NCI-H1105 (cell line): Measurements from ENCODE around the gene DECR2.
"Not testable (repeated sequence)": the region's sequence is repeated elsewhere in the genome, so short reads cannot be mapped to it uniquely, and the experiment has no call there.

Experiments used
- DNase-seq: peaks from one replicate; lab custom pipeline; 2025; lab: John Stamatoyannopoulos, UW

DECR2 gene

DNA sequence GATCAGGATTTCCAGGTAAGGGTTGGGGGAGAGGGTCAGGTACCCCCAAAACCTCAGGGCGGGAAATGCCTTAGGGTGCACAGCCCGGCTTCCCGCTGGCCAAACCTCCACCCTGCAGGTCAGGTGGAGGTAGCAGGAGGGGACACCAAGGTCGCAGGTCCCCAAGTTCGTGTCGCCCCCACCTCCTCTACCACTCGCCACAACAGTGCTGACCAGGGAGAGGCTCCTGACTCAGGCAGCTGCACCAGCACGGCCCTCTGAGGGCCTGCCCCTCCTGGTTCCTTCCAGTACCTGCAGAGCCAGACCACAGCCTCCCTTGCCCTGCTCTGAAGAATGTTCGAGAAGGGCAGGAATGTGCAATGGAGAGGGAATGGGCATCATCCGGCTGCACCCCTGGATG, 35.2 kb upstream of the DECR2 start:
- no peak for DNase-seq

DNA sequence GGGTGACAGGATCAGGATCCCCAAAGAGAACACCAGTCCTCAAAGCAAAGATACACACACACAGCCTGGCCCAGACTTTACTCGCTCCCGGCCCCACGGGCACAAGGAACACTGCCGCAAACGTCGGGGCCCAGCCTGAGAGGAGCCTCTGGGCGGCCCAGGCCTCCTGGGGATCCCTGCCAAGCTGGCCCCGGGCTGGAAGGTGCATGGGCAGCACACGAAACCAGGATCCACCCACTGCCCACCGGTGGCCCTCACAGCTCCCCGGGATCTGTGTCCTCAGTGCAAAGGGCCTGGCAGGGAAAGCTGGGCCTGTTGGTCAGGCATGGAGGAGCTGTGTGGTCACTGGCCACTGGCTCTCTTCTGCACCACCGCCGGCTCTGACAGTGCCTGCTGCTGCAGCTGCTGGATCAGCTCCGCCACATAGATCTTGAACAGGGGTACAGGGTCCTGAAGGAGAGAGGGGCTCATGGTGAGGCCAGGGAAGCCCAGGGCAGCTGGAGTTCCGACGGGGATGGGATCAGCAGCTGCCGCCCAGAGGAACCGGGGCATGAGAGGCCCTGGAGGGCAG, 34.3 kb upstream of the DECR2 start:
- DNase-seq = no peak

DNA sequence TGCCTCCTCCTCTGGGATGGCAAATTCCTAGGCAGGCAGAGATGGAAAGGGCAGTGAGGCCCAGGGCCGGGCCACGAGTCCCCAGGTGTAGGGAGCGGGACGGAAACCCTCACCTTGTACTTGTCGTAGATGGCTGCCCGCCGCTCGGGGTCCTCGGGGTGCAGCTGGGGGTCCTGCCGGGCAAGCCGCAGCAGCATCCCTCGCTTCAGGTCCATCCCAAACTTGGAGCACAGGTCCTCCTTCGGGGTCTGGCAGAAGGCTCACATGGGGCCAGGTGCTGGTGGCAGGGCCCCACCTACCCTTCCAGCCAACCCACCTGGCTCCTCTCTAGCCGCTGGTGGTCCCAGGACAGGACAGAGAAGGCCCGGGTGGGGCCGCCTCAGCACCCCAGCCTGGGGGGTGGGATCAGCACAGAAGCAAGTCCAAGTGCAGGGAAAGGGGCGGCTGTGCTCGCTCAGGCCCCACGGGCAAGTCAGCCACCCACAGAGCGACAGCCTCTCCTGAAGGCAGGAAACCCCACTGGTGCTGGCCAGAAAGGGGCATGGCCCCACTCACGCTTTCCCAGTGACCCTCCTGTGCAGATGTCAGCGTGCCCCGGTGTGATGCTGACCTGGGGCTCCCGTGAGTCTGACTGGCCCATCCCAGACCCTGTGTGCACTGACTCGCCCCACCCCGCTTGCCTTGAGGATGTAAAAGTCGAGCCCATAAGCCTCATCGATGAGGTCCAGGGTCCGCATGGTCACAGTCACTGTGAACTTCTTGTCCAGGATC, 33.1 kb upstream of the DECR2 start:
- DNase-seq = no peak

DNA sequence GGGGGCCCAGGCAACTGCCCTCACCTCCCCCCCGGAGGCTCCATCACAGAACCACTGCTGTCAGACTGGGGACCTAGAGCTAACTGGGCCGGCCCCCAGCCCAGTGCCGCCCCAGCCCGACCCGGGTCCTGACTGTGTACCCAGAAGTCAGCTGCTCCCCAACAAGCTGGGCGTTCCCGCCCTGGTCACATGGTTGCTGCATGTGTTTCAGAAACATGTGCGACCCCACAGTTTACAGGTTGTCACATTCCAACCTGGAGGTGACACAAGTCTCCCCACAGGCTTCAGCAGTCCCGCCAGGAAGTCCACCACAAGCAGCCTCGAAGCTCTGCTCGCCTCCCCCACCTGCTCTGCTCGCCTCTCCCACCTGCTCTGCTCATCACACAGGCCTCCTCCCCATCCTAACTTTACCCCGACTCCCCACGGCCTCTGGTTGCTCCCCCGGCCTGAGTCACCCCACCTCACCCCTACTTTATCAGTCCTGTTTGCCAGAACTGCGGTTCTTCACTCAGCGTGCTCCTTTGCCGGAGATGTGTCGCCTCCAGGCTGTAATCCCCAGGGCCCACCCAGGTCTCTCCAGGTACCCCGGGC, 32.3 kb upstream of the DECR2 start:
- no peak for DNase-seq

DNA sequence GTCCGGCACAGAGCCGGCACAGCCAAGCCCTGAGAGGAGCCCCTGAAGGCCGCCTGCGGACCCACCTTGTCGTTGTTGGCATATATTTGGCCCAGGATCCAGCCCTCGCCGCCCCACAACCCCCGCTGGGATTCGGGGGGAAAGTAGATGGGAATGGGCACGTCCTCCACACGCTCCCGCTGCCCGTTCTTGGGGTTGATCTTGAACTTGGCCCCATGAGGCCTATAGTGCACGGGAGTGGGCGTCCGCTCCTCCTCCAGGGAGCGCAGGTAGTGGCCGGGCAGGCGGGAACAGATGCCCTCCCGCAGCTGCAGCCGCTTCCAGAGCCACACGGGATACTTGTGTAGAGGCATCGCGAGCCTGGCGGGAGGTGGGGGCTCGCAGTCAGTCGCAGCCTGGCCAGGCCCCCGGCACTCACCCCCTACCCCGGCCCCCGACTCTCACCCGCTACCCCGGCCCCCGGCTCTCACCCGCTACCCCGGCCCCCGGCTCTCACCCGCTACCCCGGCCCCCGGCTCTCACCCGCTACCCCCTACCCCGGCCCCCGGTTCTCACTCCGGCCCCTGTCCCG, 31.7 kb upstream of the DECR2 start:
- DNase-seq = no peak

DNA sequence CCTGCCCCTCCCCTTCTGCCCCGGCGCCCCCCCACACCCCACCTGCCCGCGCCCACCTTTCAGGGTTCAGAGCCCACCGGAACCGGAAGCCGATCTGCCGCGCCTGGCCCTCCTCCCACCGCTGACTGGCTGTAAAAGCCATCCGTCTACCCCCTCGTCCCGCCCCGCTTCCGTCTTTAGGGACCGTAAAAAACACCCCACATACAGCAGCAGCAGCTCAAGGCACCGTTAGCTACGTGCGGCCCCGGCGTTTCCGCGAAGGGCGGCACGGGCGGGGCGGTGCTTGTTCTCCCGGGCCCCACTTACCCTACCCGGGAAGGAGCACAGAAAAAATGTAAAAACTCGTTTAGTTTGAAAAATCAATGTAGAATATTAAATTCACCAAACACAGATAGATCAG, 31.2 kb upstream of the DECR2 start, which contains the start of gene MRPL28:
Gene MRPL28, minus strand, starts transcription at position 96 of the 400 bp plus-strand sequence. CDS start 320 bp downstream, outside the sequence.
- peak; percentile 74 for DNase-seq

DNA sequence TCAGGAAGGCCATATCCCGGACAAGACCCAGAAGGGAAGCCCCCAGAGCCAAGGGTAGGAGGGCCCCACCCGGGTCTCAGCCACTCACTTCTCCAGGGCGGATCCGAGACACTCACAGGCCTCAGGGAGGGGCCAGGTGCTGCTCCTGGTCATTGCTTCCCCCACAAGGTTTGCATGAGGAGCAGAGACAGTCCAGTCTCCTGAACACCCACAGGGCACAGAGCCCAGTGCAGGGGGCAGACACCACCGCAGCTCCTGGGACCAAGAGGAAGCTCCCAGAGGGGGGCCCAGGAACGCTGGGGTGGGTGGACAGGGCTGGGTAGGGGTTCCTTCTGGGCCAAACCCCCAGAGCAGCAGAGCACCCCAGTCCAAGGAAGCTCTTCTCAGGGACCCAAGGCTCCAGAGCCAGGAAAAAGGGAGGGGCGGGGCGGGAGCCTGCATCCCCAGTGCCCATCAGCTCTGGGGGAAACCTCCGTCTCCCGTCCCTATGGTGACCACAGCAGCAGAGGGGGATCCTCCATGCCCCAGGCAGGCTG, 30.6 kb upstream of the DECR2 start:
- no peak for DNase-seq

DNA sequence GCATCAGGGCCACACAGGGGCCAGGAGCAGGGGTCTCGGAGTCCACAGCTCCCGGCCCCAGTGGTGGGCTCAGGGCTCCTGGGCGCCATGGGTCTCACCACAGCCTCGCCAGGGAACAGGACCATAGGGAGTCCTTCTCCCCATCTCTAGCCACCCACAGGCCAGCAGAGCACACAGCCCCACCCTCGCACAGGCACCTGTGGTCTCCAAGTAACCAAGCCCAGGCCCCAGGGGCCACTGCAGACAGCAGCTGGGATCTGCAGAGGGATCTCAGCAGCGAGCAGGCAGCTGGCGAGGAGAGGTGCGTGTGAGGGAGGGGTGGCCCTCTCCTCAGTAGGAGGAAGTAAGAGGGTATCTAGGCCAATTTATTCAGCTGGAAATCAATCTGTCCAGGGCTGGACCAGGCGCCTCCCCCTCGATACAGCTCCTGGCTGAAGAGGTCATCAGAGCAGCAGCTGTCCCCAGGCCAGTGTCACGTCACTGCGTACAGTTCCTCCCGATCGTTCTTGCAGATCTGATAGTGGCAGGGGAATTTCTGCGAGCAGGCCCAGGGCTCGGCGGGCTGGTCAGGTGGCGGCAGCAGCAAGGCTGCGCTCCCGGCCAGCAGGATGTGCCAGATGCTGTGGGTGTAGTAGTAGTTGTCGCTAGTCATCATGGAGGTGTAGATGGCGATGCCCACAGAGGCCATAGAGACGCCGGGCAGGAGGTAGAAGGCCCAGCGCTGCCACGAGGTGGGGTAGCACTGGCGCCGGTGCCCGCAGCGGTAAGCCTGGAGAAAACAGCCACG, 30.0 kb upstream of the DECR2 start:
- DNase-seq = no peak

DNA sequence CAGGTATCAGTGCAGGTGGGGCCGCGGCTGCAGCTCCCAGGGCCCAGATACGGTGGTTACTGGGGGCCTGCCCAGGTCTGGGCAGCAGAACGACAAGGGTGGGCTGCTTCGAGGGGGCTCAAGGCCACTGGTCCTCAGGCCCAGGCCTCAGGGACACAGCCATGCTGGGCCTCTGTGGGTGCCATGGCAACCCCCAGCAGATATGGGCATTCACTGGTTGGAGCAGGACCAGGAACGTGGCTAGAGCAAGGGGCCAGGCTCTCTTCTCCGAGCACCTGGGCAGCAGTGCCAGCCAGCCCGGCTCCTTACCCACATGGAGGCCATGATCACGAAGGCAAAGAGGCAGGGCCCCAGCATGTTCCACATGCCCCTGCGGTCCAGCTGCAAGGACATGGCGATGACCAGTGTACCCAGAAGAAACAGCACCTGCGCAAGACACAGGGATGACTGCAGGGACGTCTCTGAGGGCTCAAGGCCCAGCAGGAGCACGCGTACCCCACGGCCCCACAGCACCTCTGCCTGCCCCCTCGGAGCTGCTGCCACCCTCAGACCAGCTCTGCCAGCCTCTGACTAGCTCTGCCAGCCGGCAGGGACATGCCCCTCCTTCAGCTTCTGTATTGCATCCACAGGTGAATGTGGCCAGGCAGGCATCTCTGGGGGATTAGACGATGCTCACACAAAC, 29.2 kb upstream of the DECR2 start:
- DNase-seq = no peak

DNA sequence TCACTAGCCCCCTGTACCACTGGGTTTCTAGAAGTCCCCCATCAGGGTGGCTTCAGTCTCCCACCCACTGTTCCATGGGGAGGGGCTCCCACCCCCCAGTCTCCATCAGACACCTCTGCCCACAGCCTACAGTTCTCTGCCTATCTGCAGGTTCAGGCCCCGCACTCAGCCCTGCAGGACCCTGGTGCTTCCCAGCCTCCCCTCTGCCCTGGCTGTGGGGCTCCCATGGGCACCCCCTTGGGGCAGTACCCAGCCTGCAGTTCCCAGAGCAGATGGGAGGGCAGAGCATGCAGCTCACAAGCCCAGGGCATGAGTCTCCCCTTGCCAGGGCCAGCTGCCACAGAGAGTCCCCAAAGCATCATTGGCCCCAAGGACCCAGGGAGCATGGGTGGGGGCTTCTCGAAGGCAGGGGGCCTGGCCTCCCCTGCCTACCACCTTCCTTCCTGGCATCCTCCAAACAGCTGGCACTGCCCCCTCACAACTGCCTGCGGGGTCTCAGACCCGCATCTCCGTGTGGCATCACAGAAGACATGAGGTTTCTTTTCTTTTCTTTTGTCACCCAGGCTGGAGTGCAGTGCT, 28.6 kb upstream of the DECR2 start:
- DNase-seq = no peak

DNA sequence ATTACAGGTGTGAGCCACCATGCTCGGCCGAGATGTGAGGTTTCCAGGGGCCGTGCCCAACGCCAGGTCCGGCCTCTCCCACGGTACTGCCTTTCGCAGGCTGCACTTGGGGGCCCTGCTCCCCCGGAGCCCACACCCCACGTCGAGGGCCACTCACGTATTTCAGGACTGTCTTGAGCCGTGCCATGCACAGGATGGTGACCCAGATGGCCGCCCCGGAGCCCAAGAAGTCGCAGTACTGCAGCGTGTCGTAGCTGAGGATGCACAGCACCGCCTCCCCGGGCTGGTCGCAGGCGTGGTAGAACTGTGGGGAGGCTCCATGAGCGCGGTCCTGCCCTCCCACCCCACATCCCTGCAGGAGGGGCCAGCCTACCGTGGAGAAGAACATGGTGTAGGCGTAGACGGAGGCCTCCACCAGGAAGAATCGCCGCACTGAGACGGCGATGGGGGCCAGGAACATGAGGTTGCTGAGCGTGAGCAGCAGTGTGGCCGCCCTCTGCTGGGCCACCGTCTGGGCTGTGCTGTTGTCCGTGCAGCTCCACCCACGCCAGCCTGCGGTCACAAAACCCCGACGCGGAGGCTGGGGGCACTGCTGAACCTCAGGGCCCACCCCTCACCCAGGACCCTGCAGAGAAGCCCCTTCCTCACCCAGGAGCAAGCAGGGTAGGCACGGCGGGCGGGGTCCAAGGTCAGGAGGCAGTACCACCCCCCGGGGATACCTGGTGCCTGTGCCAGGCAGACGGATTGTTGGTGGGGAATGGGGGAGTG, 27.7 kb upstream of the DECR2 start:
- DNase-seq = no peak

DNA sequence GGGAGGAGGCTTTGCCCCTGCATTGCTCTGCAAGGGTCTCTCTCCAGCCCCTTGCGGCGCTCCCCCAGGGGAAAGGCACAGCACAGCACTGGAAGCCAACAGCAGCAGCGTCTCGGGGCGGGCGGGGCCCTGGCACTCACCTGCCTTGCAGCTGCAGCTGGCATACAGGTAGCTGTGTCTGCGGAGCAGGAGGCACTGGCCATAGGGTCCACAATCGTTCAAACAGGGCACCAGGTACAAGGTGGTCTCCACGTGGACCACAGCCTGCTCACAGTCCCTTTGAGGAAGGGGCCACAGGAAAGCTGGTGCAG, 27.1 kb upstream of the DECR2 start:
- DNase-seq = no peak

DNA sequence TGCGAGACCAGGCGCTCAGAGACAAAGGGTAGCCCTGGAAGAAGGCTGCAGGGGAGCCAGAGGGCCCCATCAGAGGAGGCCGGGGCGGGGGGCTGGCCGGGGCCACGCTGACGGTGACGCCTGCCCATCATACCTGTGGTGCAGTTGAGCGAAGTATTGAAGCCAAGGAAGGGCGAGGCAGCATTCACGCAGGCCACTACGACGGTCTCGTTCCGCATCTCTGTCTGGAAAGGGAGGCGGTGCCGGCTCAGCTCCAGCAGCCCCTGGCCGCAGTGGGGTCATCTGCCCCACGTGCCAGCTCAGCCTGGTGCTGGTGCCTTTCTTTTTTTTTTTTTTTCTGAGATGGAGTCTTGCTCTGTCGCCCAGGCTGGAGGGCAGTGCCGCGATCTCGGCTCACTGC, 26.5 kb upstream of the DECR2 start:
- no peak for DNase-seq

DNA sequence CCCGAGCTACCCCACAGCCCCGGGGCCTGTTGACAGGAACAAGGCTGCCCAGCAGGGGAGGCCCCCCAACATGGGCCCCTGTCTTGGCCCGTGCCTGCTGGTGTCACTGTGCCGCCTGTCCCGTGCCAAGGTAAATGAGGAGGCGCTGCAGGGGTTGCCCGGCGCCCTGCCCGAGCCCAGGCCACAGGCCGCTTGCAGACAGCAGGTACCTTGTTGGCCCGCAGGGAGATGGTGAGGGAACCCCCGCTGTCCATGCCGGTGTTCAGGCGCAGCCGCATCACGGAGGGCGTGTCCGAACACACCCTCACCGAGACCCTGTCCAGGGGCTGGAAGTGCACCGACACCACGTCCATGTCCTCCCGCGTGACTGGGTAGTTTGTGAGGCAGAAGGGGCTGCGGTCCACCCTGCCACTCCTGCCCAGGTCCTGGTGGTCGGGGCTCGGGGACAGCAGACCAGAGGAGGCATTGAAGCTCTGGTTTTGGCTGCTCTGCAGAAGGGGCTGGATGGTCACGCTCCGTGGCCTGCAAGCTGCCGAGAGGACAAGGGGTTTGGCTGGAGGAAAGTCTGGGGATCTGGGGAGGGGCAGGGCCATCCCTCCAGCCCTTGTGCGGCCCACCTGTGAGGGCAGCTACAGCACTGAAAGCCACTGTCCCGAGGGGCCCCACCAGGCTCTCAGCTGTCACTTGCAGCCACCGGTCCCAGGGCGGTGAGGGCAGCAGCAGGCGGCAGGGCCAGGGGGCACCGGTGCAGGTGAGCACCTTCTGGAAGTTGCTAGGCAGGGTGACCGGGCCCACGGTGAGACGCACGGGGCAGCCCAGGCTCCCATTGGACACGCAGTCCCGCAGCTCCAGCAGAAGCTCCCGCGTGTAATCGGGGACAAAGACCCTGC, 25.5 kb upstream of the DECR2 start:
- no peak for DNase-seq

DNA sequence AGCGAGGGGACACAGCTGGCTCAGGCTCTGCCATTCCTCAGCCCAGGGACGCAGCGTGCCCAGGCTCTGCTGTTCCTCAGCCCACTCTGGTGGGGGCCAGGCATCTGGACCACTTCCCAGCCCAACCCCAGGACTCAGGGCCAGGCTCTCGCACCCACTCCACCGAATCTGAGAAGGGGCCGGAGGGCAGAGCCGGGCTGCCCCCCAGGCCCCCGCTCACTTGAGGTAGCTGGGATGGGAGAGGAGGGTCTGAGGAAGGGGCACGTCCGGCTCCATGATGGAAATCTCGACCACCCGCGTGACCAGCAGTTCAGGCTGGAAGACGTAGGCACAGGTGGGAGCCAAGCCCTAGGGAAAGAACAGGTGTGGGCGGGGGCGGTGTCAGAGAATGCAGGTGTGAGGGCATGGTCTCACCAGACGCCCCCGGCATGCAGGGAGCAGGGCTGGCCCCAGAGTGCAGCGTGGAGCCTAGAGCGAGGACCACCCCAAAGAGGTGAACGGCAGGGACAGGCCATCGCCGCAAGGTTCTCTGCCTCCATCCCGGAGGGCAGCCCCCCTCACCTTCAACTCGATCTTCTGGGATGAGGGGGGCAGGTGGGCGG, 24.8 kb upstream of the DECR2 start:
- no peak for DNase-seq

DNA sequence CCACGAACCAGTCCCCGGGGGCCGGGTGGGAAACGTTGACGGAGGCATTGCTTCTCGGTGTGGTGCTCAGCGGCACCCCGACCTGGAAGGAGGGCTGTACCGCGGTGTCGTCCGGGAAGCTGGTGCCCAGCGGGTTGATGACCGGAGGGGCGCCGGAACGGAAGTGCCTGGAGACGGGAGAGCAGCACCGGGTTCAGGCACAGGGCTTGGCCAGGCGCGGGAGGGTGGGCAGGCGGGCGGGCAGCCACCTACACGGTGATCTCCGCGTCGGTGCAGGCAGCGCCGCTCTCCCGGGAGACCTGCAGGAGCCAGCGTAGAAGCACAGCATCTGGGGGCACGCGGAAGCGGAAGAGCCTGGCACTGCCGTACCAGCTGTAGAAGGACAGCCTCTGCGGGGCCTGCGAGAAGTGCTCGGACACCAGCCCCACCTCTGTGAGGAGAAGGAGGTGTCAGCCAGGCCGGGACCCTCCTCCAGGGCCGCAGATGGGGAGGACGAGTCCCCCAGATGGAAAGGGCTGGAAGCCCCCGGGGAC, 24.2 kb upstream of the DECR2 start:
- DNase-seq = no peak

DNA sequence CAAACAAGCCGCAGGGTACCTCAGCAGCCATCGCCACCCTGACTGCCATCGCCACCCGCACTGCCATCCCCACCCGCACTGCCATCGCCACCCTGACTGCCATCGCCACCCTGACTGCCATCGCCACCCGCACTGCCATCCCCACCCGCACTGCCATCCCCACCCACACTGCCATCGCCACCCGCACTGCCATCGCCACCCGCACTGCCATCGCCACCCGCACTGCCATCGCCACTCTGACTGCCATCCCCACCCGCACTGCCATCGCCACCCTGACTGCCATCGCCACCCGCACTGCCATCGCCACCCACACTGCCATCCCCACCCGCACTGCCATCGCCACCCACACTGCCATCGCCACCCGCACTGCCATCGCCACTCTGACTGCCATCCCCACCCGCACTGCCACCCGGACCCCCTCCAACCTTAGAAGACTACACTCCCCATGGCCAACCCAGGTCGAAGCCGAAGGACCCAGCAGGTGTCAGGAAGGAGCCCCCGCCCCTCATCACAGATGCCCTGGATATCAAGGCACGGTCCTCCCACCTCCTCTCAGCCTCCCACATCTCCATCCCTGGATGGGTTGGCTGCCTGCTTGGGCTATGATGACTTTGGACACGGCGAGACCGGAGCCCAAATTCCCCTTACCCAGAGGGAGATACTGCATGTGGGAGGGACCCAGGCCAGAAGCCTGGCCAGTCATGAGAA, 23.4 kb upstream of the DECR2 start:
- not testable (repeated sequence) for DNase-seq

DNA sequence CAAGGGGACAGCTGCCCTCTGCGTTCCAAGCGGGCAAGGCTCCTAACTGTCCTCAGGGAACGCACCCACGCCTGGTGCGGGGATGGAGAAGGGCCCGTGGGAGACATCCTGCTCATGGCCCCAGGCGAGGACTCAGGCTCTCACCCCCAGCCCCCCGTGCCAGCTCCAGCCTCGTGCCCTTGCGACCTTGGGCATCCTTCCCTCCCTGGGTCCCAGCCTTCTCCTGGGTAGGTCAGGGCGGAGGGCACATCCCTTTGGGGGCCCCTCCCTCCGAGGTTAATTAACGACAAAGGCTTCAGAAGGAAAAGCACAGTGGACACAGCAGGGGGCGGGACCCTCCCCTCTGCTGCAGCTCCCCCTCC, 22.9 kb upstream of the DECR2 start:
- no peak for DNase-seq
